Retina (tissue), 1 donor: Measurements from ENCODE around the gene CENPU.
"Not testable (repeated sequence)": the region's sequence is repeated elsewhere in the genome, so short reads cannot be mapped to it uniquely, and the experiment has no call there.

Experiments used
- DNase-seq: peaks from one replicate; pipeline ENCODE4 v3.0.0-alpha.2; 2016

The CENPU gene

DNA sequence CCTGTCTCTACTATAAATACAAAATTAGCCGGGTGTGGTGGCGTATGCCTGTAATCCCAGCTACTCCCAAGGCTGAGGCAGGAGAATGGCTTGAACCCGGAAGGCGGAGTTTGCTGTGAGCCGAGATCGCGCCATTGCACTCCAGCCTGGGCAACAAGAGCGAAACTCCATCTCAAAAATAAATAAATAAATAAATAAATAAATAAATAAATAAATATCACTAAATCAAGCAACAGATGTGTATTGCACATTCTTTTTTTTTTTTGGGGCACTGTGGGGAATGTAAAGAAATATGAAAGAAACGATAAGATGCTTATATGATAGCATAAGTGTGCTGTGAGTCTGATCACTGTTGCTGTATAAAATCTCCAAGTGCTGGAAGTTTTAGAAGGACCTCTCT lies 76.1 kb downstream of the CENPU start:
- not testable (repeated sequence) for DNase-seq

DNA sequence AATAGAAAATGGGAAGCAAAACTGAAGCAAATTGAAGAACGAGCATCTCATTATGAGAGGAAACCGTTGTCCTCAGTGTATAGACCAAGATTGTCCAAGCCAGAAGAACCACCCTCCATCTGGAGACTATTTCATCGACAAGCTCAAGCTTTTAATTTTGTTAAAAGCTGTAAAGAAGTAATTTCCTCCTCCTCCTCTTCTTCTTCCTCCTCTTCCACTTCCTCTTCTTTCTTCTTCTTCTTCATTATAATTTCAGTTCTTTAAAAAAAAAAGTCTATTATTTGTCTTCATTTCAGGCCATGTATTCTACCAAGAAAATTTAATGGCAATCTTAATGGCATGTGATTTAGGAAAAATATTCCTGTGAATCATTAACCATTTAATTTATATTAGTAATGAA lies 76.8 kb downstream of the CENPU start:
- no peak for DNase-seq

DNA sequence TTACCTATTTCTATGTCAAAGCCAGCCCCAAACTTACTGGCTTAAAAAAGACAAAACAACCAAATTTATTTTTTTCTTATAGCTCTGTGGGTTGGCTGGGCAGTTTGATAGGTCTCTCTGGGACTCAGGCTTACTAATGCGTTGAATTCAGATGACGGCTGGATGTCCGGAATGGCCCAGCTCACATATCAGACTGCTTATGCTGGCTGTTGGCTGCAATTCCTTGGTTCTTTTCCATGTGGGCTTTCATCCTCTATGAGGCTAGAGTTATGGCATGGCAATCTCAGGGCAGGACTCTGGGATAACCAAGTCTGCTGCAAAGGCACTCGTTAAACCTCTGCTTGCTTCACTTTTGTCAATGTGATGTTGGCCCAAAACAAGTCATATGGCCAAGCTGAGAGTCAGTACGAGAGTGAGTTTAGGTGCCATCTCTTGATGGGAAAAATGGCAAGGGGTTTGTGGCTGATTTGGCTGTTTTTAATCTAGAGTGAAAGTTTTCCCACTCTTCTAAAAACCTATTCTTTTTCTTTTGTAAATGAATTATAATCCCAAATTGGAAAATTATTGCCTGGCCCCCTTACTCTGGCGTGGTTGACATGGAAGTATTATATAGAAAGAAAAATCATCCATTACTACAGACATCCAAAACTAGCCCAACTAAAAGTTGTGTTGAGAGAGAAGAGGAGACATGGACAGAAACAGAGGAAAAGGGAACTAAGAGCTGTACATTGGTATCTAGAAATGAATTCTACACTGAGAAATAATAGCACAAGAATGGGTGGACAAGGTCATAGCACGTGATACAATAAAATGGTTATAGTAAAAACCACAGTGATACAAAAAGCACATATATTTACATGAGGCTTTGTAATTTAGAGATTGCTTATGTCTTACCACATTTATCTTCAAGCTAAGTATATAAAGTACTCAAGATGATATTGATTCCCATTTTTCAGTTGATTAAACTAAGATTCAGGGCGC lies 77.7 kb downstream of the CENPU start:
- no peak for DNase-seq

DNA sequence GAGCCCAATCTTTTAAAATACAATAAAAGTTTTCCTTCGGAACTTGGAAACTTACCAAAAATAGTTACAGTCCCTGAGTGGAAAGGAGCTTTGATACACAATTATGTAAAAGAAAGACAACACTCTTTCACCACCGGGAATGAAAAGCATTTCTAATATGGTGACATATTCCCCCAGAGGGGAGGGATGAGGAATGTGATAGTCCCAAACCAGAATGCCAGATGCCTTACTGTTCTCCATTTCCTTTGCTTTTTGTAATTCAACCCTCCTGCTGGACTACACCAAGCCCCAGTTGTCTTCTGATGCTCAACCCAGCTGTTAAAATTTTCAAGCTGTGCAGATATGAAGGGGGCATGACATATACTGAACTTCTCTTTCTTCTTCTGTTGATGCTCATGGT lies 80.2 kb downstream of the CENPU start:
- DNase-seq, result no peak

DNA sequence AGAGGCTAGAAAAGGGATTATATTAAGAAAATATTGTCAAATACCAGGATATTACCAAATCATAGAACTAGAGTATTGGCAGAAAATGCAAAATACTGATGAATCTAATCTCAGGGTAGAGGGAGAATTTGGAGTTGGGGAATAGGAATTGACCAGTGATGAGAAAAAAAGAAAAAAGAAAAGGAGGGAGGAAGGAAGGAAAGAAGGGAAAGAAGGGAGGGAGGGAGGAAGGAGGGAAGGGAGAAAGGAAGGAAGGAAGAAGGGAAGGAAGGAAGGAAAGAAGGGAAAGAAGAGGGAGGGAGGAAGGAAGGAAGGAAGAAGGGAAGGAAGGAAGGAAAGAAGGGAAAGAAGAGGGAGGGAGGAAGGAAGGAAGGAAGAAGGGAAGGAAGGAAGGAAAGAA lies 81.2 kb downstream of the CENPU start:
- not testable (repeated sequence) for DNase-seq

DNA sequence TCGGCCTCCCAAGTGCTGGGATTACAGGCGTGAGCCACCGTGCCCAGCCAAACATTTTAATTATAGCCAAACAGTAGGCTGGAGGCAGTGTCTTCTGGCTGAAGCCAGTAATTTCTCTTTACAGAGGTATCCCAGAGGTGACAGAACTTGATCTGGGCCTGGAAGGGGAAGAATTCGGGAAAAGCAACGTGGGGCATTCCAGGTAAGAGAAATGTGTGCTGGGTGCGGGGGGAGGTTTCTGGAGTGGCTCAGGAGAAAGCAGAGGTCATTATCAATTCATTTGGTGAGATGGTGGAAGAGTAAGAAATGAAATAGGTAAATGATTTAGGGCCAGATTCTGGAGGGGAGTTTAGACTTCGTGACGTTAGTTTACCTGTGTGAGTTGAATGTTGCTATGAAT lies 82.0 kb downstream of the CENPU start:
- DNase-seq, result no peak

DNA sequence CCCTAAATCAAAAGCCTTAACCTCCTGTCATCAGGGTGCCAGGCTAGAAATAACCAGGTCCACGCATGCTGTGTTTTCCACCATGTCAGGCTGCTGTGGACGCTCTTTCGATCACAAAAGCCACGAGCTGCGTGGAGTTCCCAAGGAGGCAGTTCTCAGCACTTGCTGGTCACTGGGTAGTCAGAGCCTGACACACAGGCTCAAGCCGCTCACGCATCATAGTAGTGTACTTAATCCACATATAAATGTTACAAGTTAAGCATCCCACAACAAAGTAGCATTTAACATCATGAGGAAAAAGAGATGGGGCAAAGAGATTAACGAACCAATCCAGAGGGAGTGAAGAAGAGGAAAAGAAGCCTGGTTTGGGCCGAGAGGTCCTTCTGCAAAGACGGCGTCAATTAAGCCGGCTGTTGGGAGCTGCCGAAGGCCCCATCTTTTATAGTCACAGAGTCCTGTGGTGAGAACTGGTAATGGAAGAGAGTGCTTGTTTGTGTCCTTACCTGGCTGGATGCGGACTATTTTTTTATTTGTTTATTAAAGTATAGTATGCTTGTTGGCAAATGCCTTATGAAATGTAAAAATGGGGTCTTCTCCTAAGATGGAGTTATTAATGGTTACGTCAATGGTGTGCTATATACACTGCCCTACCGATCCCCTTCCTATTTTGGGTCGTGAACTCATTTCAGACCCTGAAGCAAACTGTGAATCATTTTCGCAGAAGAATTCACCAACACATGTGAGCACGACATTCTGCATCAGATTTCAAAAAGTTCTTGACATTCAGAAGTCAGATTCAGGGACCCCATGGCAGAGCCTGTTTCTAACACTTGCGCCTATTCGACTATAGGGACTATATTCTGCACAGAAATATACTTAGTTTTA lies 83.7 kb downstream of the CENPU start:
- no peak for DNase-seq

DNA sequence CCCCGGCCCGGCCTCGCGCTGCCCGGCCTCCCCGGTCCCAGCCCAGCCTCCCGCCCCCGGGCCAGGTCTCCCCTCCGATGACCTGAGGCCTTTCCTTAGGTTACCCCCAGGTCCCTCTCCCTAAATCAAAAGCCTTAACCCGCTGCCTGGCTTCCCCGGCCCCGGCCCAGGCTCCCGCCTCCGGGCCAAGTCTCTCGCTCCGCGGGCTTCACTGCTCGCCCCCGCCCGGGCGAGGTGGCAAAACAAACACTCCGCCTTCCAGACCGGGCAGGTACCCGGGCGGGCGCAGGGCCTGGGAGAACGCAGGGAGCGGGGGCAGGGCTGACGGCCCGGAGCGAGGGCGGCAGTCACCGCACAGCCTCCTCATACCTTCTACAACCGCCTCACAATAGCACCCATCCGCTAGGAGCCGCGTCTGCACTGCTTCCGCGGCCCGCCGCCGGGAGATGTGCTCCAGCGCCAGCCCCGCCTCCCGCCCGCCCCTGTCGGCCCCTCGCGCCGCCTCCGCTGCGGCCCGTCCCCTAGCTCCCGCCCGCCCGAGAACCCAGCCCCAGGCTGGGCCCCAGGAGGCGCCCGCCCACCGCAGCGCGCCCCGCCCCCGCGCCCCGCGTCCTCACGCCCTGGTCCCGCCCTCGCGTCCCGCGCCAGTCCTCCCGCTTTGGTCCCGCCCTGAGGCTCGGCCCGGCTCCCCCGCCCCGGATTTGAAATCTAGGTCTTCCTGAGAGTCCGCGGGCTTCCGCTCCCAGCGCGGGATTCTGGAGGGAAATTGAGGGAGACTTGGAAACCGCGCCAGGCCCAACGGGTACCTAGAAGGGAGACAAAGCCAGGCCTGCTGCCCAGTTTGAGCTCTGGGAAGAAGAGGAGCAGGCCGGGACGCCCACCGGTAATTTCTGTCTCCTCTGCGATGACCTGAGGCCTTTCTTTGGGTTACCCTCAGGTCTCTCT lies 84.6 kb downstream of the CENPU start, which contains the start of the genes CASP3 and PRIMPOL:
Gene CASP3, minus strand, starts transcription at position 422 of the 945 bp plus-strand sequence. CDS start 10,994 bp downstream, outside the sequence.
Gene PRIMPOL, plus strand, starts transcription at position 713 of the 945 bp plus-strand sequence. CDS start 7,403 bp downstream, outside the sequence.
- peak; percentile 93 for DNase-seq

DNA sequence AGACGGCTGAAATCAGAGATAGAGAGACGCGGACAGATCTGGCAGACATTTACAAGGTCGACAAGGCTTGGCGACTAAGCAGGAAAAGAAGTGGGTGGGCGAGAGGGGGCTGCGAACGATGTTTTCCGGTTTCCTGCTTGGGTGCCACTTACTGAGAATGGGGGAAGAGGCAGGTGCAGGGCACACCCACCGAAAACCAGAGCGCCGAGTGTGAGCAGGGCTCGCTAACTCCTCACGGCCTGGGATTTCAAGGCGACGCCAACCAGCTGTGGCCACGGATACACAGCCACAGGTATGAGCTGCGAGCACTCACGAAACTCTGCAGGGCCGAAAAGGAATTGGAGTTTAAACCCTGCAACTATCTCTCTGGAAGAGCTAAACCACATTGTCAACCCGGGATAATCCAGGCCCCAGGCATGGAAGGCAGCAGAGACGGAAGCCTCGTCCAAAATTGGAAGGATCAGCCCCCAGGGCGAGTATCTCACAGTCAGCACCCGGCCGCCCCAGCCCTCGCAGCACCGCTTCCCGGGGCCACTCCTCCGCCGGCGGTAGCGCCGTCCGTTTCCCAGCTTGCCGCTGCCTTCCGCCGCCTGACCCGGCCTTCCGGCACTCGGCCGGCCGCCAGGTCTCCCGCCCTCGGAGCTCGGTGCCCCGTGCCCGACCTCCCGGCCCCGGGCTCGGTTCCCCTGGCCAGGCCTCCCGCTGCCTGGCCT lies 85.4 kb downstream of the CENPU start:
- peak; percentile 80 for DNase-seq

DNA sequence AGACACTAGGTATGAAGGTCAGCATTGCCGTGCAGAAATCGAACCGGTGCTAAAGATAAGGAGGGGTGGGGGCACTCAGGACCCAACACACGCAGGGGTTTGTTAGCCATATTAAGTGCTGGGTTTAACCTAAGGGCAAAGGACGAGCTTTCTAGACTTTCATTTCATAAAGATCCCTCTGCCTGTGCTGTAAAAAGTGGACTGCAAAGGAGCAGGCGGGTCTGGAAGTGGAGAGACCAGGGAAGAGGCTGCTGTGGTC lies 85.9 kb downstream of the CENPU start:
- DNase-seq, result no peak

DNA sequence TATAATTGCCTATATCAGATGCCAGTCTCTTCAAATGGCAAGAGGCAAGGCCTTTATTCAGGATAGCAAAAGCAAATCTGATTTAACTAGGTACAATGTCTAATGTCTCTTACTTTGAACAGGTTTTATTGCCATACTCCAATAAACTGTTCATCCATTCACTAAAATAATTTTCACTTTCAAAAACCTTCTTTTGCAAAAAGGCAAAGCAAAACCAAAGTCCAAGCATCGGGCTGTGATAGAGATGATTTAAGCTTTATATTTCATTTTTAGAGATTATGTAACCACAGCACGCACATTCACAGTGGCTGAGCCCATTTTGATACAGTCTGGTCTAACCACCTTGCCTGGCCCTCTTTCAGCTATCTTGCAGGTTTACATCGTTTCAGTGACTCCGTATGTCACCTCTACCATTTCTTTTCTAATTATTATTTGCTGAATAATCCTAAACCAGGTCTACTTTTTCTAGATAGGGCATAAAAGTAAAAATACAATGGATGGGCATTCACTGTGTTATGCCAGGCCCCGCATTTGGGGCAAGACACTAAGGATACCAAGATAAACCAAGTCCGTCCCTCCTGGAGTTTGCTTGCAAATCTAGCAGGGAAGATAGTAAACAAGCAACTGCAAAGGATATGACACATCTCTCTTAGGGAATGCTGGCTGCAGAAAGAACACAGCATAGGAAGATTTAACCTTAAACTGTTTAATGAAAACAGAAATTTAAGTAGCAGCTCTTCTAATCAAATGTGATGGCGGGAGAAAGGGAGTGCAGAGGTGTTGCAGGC lies 86.4 kb downstream of the CENPU start:
- no peak for DNase-seq

DNA sequence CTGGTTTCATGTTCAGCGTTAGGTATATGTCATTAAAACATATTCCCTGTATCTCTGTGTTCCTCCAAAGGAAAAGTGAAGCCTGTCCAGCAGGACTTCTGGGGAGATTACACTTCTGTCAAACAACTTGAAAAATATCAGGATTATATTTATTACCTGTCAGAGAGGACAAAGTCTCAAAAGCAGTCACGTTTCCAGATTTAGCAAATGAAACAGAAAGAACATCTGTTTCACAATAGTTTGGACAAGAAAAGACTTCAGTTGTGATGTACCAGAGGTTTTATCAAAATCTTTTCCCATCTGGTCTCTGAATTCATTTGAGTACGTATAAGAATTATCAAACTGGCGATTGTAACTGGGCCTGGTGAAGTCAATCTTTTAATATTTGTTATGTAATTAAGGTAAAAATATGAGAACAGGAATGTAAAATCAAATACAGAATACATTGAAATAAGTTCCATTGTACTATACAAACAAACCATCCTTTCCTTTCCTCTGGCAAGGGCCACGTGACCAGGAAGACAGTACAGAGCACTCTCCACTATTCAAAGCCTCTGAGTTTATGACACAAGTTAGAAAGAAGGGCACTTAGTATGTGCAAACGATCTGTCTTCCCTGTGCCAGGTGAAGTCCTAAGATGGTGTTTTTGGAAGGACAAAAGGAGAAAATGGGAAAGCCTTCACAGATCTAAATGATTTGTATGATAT lies 87.8 kb downstream of the CENPU start:
- DNase-seq, result no peak

DNA sequence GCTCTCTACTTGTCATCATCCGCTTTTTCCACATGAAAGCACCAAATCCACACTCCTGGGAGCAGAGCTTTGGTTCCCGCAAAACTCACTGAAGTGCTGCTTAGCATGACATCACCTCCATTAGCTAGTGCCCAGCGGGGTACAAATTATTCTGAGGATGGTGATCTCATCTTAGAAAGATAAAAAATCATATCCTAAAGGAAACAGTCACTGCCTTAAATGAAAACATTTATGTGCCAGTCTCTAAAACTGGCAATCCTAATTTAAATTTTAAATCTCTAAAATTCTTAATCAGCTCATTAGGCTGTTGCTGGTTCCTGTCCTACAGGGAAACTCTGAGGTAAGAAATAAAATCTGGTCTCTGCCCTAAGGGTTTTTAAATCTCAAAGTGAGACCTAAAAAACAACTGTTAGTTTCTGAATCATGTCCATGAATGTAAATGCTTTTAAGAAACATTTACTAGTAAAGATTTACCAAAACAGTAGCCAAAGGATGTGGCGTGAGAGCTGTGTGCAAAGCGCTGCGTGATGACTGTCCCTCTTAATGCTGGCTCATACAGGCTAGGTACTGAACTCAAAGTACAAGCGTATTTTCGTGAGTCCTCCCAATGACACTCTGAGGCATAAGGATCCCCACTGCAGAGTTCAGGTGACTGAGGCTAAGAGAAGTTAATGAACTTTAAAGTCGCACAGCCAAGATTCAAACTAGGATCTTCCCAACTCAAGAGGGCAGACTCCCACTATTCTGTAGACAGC lies 89.2 kb downstream of the CENPU start:
- peak; percentile 49 for DNase-seq
